AG10803 (cell line): ENCODE results near the gene INSYN2B.
A peak's percentile ranks its signal among the peaks of the same experiment; 100 is the strongest.

Source experiments
- DNase-seq: peaks from one replicate; pipeline ENCODE4 v3.0.0; 2010; ENCODE audit warnings: low read depth
- H3K4me3 ChIP-seq: 2 replicates; pipeline ENCODE4 v1.5.1; 2011; ENCODE audit warnings: mild to moderate bottlenecking, low read length, control low read depth
- TF ChIP-seq, protein P1 (sequence below): conservative IDR thresholded peaks from 2 replicates; pipeline ENCODE4 v1.5.1; 2011; ENCODE audit warnings: mild to moderate bottlenecking, low read length, control low read depth, inconsistent platforms

Gene INSYN2B

DNA sequence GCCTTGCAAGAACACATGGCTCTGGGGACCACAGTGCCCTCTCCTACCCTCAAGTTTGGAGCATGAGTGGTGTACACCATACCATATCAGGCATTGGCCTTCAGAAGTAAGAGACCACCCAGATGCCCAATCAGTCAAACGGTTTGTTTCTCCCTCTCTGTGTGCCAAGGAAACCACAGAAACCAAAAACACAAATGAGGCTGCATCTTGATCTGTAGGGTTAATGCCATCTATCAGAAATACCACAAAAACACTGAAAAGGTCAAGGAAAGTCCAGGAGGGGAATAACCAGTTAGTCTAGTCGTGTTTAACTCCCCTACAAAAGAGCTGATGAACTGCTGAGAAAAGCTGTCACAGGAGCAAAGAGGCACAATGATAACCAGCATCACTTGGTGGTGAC lies 78.4 kb downstream of the INSYN2B start:
- H3K4me3 ChIP-seq, result no peak overlapping the region
- no peak for DNase-seq
- TF ChIP-seq, protein P1, sequence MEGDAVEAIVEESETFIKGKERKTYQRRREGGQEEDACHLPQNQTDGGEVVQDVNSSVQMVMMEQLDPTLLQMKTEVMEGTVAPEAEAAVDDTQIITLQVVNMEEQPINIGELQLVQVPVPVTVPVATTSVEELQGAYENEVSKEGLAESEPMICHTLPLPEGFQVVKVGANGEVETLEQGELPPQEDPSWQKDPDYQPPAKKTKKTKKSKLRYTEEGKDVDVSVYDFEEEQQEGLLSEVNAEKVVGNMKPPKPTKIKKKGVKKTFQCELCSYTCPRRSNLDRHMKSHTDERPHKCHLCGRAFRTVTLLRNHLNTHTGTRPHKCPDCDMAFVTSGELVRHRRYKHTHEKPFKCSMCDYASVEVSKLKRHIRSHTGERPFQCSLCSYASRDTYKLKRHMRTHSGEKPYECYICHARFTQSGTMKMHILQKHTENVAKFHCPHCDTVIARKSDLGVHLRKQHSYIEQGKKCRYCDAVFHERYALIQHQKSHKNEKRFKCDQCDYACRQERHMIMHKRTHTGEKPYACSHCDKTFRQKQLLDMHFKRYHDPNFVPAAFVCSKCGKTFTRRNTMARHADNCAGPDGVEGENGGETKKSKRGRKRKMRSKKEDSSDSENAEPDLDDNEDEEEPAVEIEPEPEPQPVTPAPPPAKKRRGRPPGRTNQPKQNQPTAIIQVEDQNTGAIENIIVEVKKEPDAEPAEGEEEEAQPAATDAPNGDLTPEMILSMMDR, result no peak

GRCh38 chr5:169897481-169897880 lies 82.8 kb downstream of the INSYN2B start:
- TF ChIP-seq, protein P1, result no peak
- H3K4me3 ChIP-seq, result no peak overlapping the region
- no peak for DNase-seq

DNA sequence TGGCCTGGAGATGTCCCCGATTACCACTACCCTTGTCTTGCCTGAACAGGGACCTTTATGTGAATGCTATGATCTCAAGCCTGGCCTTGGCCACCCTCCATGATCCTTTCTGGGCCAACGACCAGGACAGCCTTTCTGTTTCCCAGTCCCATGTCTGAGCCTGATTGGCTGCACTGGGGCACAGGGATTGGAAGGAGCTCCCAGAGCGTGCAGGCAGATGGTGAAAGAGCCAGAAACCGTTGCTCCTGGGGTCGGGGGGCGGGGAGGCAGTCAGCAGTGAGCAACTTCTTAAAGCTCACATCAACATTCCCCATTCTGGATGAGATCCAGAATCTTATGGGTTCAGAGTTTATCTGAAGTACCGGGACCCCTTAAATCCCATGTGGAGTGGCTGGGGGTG lies 84.4 kb downstream of the INSYN2B start:
- no peak overlapping the region for H3K4me3 ChIP-seq
- TF ChIP-seq, protein P1, result no peak
- DNase-seq, result peak; percentile 65

DNA sequence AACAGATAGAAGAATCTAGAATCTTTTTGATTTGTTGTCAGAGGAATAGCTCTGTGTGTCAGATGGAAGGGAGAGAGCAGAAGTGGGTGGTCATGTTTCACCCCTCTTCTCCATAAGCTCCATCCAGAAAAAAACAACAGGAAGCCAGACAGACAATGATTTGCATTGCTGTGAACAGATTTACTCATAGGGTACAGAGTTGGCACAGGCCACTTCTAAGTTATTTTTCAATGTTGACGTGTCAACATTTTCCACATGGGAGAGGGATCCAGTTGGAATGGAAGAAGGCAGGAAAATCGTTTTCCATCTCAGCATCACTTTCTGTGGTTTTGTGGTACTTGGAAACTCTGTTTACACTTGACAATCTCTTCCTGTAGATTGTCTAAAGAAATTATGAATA lies 86.7 kb downstream of the INSYN2B start:
- TF ChIP-seq, protein P1, result no peak
- no peak overlapping the region for H3K4me3 ChIP-seq
- peak; percentile 73 for DNase-seq

GRCh38 chr5:169893010-169893409 lies 87.3 kb downstream of the INSYN2B start:
- TF ChIP-seq, protein P1, result no peak

DNA sequence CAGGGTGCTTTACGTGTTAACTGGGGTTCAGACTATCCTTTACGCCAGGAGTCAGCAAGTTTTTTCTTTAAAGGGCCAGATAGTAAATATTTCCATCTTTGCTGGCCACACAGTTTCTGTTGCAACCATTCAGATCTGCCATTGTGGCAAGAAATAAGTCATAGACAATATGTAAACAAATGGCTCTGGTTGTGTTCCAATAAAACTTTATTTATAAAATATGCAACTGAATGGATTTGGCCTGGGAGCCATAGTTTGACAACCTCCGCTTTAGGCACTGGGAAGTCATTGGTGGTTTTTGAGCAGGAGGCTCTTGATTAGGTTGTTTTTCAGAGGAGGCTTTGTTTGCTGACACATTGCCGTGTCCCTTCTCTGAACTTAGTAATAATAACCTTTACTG lies 90.7 kb downstream of the INSYN2B start:
- no peak overlapping the region for H3K4me3 ChIP-seq
- no peak for DNase-seq
- TF ChIP-seq, protein P1, result no peak

More at GRCh38 chr5:169893010-169893409, 87.3 kb downstream of the INSYN2B start:
- H3K4me3 ChIP-seq, result no peak overlapping the region
- DNase-seq, result peak; percentile 13

DNA sequence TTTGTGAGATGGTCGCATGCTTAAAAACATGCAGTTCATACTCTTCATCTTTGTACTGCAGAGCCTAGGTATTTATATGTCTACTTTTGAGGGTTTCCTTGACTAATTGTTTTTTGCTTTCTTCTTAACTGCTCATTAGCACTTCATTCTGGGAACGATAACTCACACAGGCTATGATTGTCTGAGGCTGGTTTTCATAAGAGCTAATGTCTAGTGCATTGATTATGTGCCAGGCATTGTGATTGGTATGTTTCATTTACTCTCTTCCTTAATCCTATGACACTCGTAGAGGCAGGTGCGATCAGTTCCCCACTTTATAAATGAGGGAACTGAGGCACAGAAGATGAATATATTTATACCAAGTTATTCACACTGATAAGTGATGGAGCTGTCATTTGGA lies 93.6 kb downstream of the INSYN2B start:
- H3K4me3 ChIP-seq, result no peak overlapping the region
- DNase-seq, result no peak
- TF ChIP-seq, protein P1, result no peak
